B cell (primary cell): ENCODE results near the gene RNH1. TPM values are rescaled to one million over a fixed set of nuclear protein-coding genes. Genes with fewer than 3 reads are reported as not detected.
A peak's percentile ranks its signal among the peaks of the same experiment; 100 is the strongest.

ENCODE experiments used
- ATAC-seq: fragments of 200-7000 bp; cut with Tn5 transposase; one replicate; pipeline ENCODE4 v1.10.0; 2021; ENCODE audit warnings: low read depth, mild to moderate bottlenecking, moderate number of reproducible peaks, moderate library complexity
- CTCF ChIA-PET: fragments of 350-600 bp; sonication (Branson Sonifier 250); formaldehyde crosslinking; loops from one replicate; lab custom pipeline; 2021; ENCODE audit warnings: antibody characterized with exemption, inconsistent platforms; lab: Charles Lee
- POLR2A ChIA-PET: fragments of 350-600 bp; sonication (Branson Sonifier 250); formaldehyde crosslinking; loops from one replicate; lab custom pipeline; 2021; ENCODE audit warnings: antibody characterized with exemption; lab: Charles Lee
- DNase-seq: peaks from one replicate; pipeline ENCODE4 v3.0.0; 2013
- H2AFZ ChIP-seq: 2 replicates; pipeline ENCODE4 v1.6.1; 2012; ENCODE audit warnings: mild to moderate bottlenecking, low read depth, low read length; ENCODE audit not compliant: insufficient read depth, poor library complexity, severe bottlenecking
- H3K27ac ChIP-seq, 2 donors: 1 replicate in 1 of 2; 2 replicates in 1 of 2; pipeline ENCODE4 v1.5.1; 2012 to 2013; ENCODE audit warnings: low read length in 2 of 2, mild to moderate bottlenecking in 2 of 2, moderate library complexity in 1 of 2
- H3K27me3 ChIP-seq, 4 experiments: fragments of 200-600 bp in 1 of 4; sonication (generic) in 1 of 4; replicated peaks in 1 of 4; 1 replicate in 2 of 4; 2 replicates in 2 of 4; pipeline versions ENCODE4 v1.6.1 to v1.7.0; 2013 to 2016; ENCODE audit warnings: low read length in 3 of 4, mild to moderate bottlenecking in 2 of 4, mixed read lengths in 1 of 4, moderate library complexity in 1 of 4; ENCODE audit not compliant: insufficient read depth in 4 of 4, control insufficient read depth in 3 of 4; ENCODE audit errors: control extremely low read depth in 1 of 4
- H3K36me3 ChIP-seq, 2 experiments: replicated peaks in 1 of 2; 1 replicate in 1 of 2; 2 replicates in 1 of 2; pipeline versions ENCODE4 v1.6.1 to v1.7.1; 2013; ENCODE audit warnings: low read length in 1 of 2; ENCODE audit not compliant: insufficient read depth in 2 of 2, control insufficient read depth in 1 of 2; ENCODE audit errors: control extremely low read depth in 1 of 2, extremely low read depth in 1 of 2
- H3K4me1 ChIP-seq, 2 donors: fragments of 200-600 bp in 1 of 2; sonication (generic) in 1 of 2; 1 replicate in 1 of 2; 2 replicates in 1 of 2; pipeline versions ENCODE4 v1.5.1 to v1.6.1; 2013 to 2017; ENCODE audit warnings: low read length in 2 of 2; ENCODE audit not compliant: control insufficient read depth in 2 of 2, insufficient read depth in 2 of 2
- H3K4me2 ChIP-seq: replicated peaks from 2 replicates; pipeline ENCODE3; 2012; ENCODE audit warnings: mild to moderate bottlenecking, low read depth, low read length; ENCODE audit not compliant: poor library complexity, severe bottlenecking
- H3K4me3 ChIP-seq, 5 experiments: fragments of 200-600 bp in 1 of 5; sonication (generic) in 1 of 5; 1 replicate in 3 of 5; 2 replicates in 2 of 5; pipeline versions ENCODE4 v1.5.1 to v1.7.0; 2011 to 2016; ENCODE audit warnings: low read length in 4 of 5, mild to moderate bottlenecking in 4 of 5, low read depth in 2 of 5, control low read depth in 1 of 5, moderate library complexity in 1 of 5; ENCODE audit not compliant: insufficient read depth in 1 of 5; ENCODE audit errors: control extremely low read depth in 1 of 5, extremely low read depth in 1 of 5
- H3K79me2 ChIP-seq: fragments of 200-600 bp; sonication (generic); one replicate; pipeline ENCODE4 v1.6.0; 2016; ENCODE audit warnings: low read length; ENCODE audit not compliant: control insufficient read depth, insufficient read depth
- H3K9ac ChIP-seq: fragments of 200-600 bp; sonication (generic); 2 replicates; pipeline ENCODE4 v1.6.1; 2017; ENCODE audit warnings: mild to moderate bottlenecking, low read length, moderate library complexity
- H3K9me3 ChIP-seq, 3 donors: one replicate each; pipeline versions ENCODE4 v1.6.1 to v1.7.1; 2013; ENCODE audit warnings: low read length in 2 of 3; ENCODE audit not compliant: control insufficient read depth in 2 of 3, insufficient read depth in 1 of 3; ENCODE audit errors: control extremely low read depth in 1 of 3
- H4K20me1 ChIP-seq: 2 replicates; pipeline ENCODE4 v1.6.0; 2012; ENCODE audit warnings: mild to moderate bottlenecking, low read length; ENCODE audit not compliant: insufficient read depth, control insufficient read depth, poor library complexity, severe bottlenecking
- H3K27ac Mint-ChIP-seq: one replicate; pipeline ENCODE4 v1.8.0; 2021; ENCODE audit warnings: mixed read lengths
- H3K27me3 Mint-ChIP-seq: one replicate; pipeline ENCODE4 v1.8.0; 2021; ENCODE audit warnings: mixed read lengths
- H3K4me1 Mint-ChIP-seq: one replicate; pipeline ENCODE4 v1.8.0; 2021; ENCODE audit warnings: mixed read lengths
- H3K4me3 Mint-ChIP-seq: one replicate; pipeline ENCODE4 v1.8.0; 2021; ENCODE audit warnings: mixed read lengths
- H3K9me3 Mint-ChIP-seq: one replicate; pipeline ENCODE4 v1.8.0; 2022; ENCODE audit warnings: mixed read lengths; ENCODE audit not compliant: insufficient read depth
- EZH2 ChIP-seq: IDR thresholded peaks from 2 replicates; pipeline ENCODE4 v1.6.1; 2012; ENCODE audit warnings: borderline replicate concordance, low read depth, mild to moderate bottlenecking, moderate library complexity, low read length; ENCODE audit not compliant: insufficient read depth, poor library complexity, severe bottlenecking
- WGBS: methylation state at CpG from one replicate; pipeline ENCODE4 v1.1.5; 2013; ENCODE audit warnings: missing lambda C conversion rate; ENCODE audit not compliant: insufficient coverage; 5-methylcytosine and 5-hydroxymethylcytosine counted together
- intact Hi-C: fragments of 100-400 bp; cut with micrococcal nuclease; formaldehyde crosslinking; loops from one replicate; pipeline ENCODE4 v1.10.0; 2022
- polyA plus RNA-seq: library from polyadenylated mRNA; depleted of rRNA; stranded (reverse); fragments of >200 nt; gene quantifications from 2 replicates; pipeline ENCODE4 v1.2.3, GENCODE V29; 2012
- total RNA-seq, 2 donors: library from RNA; stranded (reverse); fragments of 120-200 nt in 1 of 2; gene quantifications; 1 replicate in 1 of 2; 2 replicates in 1 of 2; pipeline versions ENCODE4 v1.2.3 to v1.2.4, GENCODE V29; 2013 to 2022
- TF ChIP-seq, protein P1 (sequence below): fragments of 200-600 bp; IDR thresholded peaks from one replicate; pipeline ENCODE4 v1.8.0; 2022; ENCODE audit warnings: antibody characterized with exemption, mild to moderate bottlenecking

RNH1 gene
- total and polyA plus RNA-seq, 2 donors (not counting 1 experiment from before 2014, with no cell fraction given), result 81.0 to 159 TPM

GRCh38 chr11:502288-503178 is 4.5 kb downstream of the RNH1 start:
- Histone ChIP-seq H2AFZ (no peak overlapping the region), H3K9ac (no peak overlapping the region), H3K4me1 (peaks cover 25 to 44% of the 10 kb centered on the region in 2 donors), H3K4me3 (no peak overlapping the region), H3K79me2 (peaks cover 46% of the 10 kb centered on the region), H3K36me3 (peaks cover 0 to 39% of the 10 kb centered on the region in 2 experiments), H4K20me1 (peaks cover 68% of the 10 kb centered on the region), H3K27ac (no peak overlapping the region), H3K27me3 (peaks cover 0 to 10% (median 0%) of the 10 kb centered on the region in 4 experiments), H3K9me3 (peaks cover 0 to 6% (median 0%) of the 10 kb centered on the region in 3 donors), H3K4me2 (no peak overlapping the region)
- ATAC-seq (no peak), DNase-seq (peak; percentile 21)
- no peaks in the 10 kb centered on the region for H3K9me3 Mint-ChIP-seq
- H3K27ac Mint-ChIP-seq, result no peak overlapping the region
- WGBS, result 97% methylated on average over 10 of the region's 10 CpGs
- intact Hi-C loops, result no loop called here
- ChIA-PET CTCF (interaction anchor here (0.5 kb wide), 1 partner anchor 47 kb away, joined by 3 read pairs; no protein-coding TSS in a partner anchor), POLR2A (interaction anchor here (0.5 to 0.6 kb wide), 2 partner anchors 10 to 14 kb away, joined by 3 to 5 read pairs; no protein-coding TSS in a partner anchor)
- H3K4me3 Mint-ChIP-seq, result no peak overlapping the region
- TF ChIP-seq, protein P1, sequence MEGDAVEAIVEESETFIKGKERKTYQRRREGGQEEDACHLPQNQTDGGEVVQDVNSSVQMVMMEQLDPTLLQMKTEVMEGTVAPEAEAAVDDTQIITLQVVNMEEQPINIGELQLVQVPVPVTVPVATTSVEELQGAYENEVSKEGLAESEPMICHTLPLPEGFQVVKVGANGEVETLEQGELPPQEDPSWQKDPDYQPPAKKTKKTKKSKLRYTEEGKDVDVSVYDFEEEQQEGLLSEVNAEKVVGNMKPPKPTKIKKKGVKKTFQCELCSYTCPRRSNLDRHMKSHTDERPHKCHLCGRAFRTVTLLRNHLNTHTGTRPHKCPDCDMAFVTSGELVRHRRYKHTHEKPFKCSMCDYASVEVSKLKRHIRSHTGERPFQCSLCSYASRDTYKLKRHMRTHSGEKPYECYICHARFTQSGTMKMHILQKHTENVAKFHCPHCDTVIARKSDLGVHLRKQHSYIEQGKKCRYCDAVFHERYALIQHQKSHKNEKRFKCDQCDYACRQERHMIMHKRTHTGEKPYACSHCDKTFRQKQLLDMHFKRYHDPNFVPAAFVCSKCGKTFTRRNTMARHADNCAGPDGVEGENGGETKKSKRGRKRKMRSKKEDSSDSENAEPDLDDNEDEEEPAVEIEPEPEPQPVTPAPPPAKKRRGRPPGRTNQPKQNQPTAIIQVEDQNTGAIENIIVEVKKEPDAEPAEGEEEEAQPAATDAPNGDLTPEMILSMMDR, result no peak
- no peak for TF ChIP-seq EZH2
- H3K4me1 Mint-ChIP-seq, result peaks cover 37% of the 10 kb centered on the region
- no peaks in the 10 kb centered on the region for H3K27me3 Mint-ChIP-seq
